Mesothelial cell of epicardium (in vitro differentiated cells): ENCODE measurements around the gene ZNF664. TPM values are rescaled to one million over a fixed set of nuclear protein-coding genes. Genes with fewer than 3 reads are reported as not detected.

Experiments
- DNase-seq, 2 experiments: peaks; one replicate each; pipeline ENCODE4 v3.0.0; 2021; ENCODE audit warnings: low spot score in 2 of 2; ENCODE audit not compliant: unreplicated experiment in 2 of 2
- H3K27ac Mint-ChIP-seq: 2 replicates; pipeline ENCODE4 v1.8.0; 2021; ENCODE audit warnings: mixed read lengths
- H3K27me3 Mint-ChIP-seq: 2 replicates; pipeline ENCODE4 v1.8.0; 2021; ENCODE audit warnings: low read depth, mixed read lengths
- H3K36me3 Mint-ChIP-seq: 2 replicates; pipeline ENCODE4 v1.8.0; 2021; ENCODE audit warnings: mixed read lengths
- H3K4me1 Mint-ChIP-seq: 2 replicates; pipeline ENCODE4 v1.8.0; 2021; ENCODE audit warnings: mixed read lengths
- H3K4me3 Mint-ChIP-seq: 2 replicates; pipeline ENCODE4 v1.8.0; 2021; ENCODE audit warnings: mild to moderate bottlenecking, moderate library complexity, mixed read lengths
- H3K9me3 Mint-ChIP-seq: 2 replicates; pipeline ENCODE4 v1.8.0; 2021; ENCODE audit warnings: mixed read lengths
- CTCF ChIP-seq: fragments of 200-600 bp; sonication (generic); IDR thresholded peaks from one replicate; pipeline ENCODE4 v1.5.0; 2021; ENCODE audit warnings: antibody characterized with exemption; ENCODE audit not compliant: unreplicated experiment
- total RNA-seq: library from RNA; stranded (reverse); gene quantifications from 3 replicates; pipeline ENCODE4 v1.2.1, GENCODE V29; 2021

ZNF664 gene
- total RNA-seq, 1 donor from 2014 or later = 112 TPM

- no peaks in the 10 kb centered on the region for H3K9me3 Mint-ChIP-seq
These were observed 9.2 kb upstream of the ZNF664 start for GRCh38 chr12:123963821-123964220.

GRCh38 chr12:123965382-123965781, 7.6 kb upstream of the ZNF664 start:
- H3K4me3 Mint-ChIP-seq = no peak overlapping the region
- no peaks in the 10 kb centered on the region for H3K36me3 Mint-ChIP-seq
- H3K27ac Mint-ChIP-seq = no peak overlapping the region
- peaks cover 27% of the 10 kb centered on the region for H3K4me1 Mint-ChIP-seq
- no peak for DNase-seq
- no peaks in the 10 kb centered on the region for H3K9me3 Mint-ChIP-seq
- no peaks in the 10 kb centered on the region for H3K27me3 Mint-ChIP-seq
- no peak for TF ChIP-seq CTCF

More at GRCh38 chr12:123963821-123964220, 9.2 kb upstream of the ZNF664 start:
- Mint-ChIP-seq H3K4me1 (peaks cover 19% of the 10 kb centered on the region), H3K4me3 (no peak overlapping the region), H3K36me3 (no peaks in the 10 kb centered on the region), H3K27me3 (no peaks in the 10 kb centered on the region), H3K27ac (no peak overlapping the region)
- no peak for DNase-seq
- no peak for TF ChIP-seq CTCF

- Mint-ChIP-seq H3K4me3 (no peak overlapping the region), H3K36me3 (no peaks in the 10 kb centered on the region), H3K27me3 (no peaks in the 10 kb centered on the region), H3K9me3 (no peaks in the 10 kb centered on the region), H3K27ac (no peak overlapping the region), H3K4me1 (peaks cover 34% of the 10 kb centered on the region)
- TF ChIP-seq CTCF = no peak
- no peak for DNase-seq
These were observed 6.4 kb upstream of the ZNF664 start for GRCh38 chr12:123966596-123966995.

GRCh38 chr12:123967121-123967586, 5.9 kb upstream of the ZNF664 start:
- H3K27me3 Mint-ChIP-seq = no peaks in the 10 kb centered on the region
- no peak overlapping the region for H3K4me3 Mint-ChIP-seq
- H3K4me1 Mint-ChIP-seq = peaks cover 35% of the 10 kb centered on the region
- H3K9me3 Mint-ChIP-seq = no peaks in the 10 kb centered on the region
- no peak overlapping the region for H3K27ac Mint-ChIP-seq
- DNase-seq = no peak
- TF ChIP-seq CTCF = no peak
- H3K36me3 Mint-ChIP-seq = no peaks in the 10 kb centered on the region

- H3K4me1 Mint-ChIP-seq = peaks cover 50% of the 10 kb centered on the region
- H3K27me3 Mint-ChIP-seq = no peaks in the 10 kb centered on the region
- H3K27ac Mint-ChIP-seq = peak overlapping the region; percentile 98
- peak overlapping the region; percentile 96 for H3K4me3 Mint-ChIP-seq
- no peak for TF ChIP-seq CTCF
- H3K9me3 Mint-ChIP-seq = no peaks in the 10 kb centered on the region
- peaks cover 6% of the 10 kb centered on the region for H3K36me3 Mint-ChIP-seq
- no peak for DNase-seq
These were observed 1.6 kb upstream of the ZNF664 start for GRCh38 chr12:123971449-123971769.
